Gastroesophageal sphincter (tissue), 4 donors: ENCODE results near the gene RAPGEF2. TPM values are rescaled to one million over a fixed set of nuclear protein-coding genes. Genes with fewer than 3 reads are reported as not detected.
"Not testable (repeated sequence)": the region's sequence is repeated elsewhere in the genome, so short reads cannot be mapped to it uniquely, and the experiment has no call there.

ENCODE experiments used
- ATAC-seq: fragments of 150-250 bp; one replicate; pipeline ENCODE4 v1.9.1; 2016; ENCODE audit warnings: mild to moderate bottlenecking, moderate library complexity
- H3K27ac ChIP-seq, 4 donors: fragments of 200-600 bp; sonication (generic) in 3 of 4; 1 replicate in 3 of 4; 2 replicates in 1 of 4; pipeline ENCODE4 v1.5.1; 2016 to 2019
- H3K27me3 ChIP-seq: fragments of 200-600 bp; sonication (generic); one replicate; pipeline ENCODE4 v1.5.1; 2019
- H3K36me3 ChIP-seq, 2 donors: fragments of 200-600 bp; sonication (generic); one replicate each; pipeline ENCODE4 v1.5.1; 2019; ENCODE audit warnings: control low read depth in 1 of 2
- H3K4me1 ChIP-seq, 3 donors: fragments of 200-600 bp; sonication (generic); 1 replicate in 2 of 3; 2 replicates in 1 of 3; pipeline ENCODE4 v1.5.1; 2016 to 2019; ENCODE audit warnings: control low read depth in 2 of 3
- H3K4me3 ChIP-seq, 2 donors: fragments of 200-600 bp; sonication (generic); one replicate each; pipeline ENCODE4 v1.5.1; 2019; ENCODE audit warnings: mild to moderate bottlenecking in 1 of 2, moderate library complexity in 1 of 2
- H3K9me3 ChIP-seq, 3 donors: fragments of 200-600 bp; sonication (generic); one replicate each; pipeline ENCODE4 v1.5.1; 2017 to 2019; ENCODE audit warnings: control low read depth in 2 of 3
- CTCF ChIP-seq, 4 experiments: fragments of 200-600 bp in 2 of 4; fragments of 450-650 bp in 2 of 4; sonication (generic) in 1 of 4; IDR thresholded peaks; one replicate each; pipeline ENCODE4 v1.5.1; 2017 to 2019; ENCODE audit warnings: antibody characterized with exemption in 4 of 4, mild to moderate bottlenecking in 2 of 4, moderate library complexity in 2 of 4
- EP300 ChIP-seq: sonication (generic); formaldehyde crosslinking; IDR thresholded peaks from one replicate; pipeline ENCODE4 v1.6.1; 2017; ENCODE audit warnings: antibody characterized with exemption, mild to moderate bottlenecking
- POLR2A ChIP-seq, 2 donors: fragments of 450-650 bp; IDR thresholded peaks; one replicate each; pipeline ENCODE4 v1.6.1; 2017; ENCODE audit warnings: antibody characterized with exemption in 2 of 2, mild to moderate bottlenecking in 2 of 2, moderate library complexity in 1 of 2
- POLR2AphosphoS5 ChIP-seq: sonication (generic); formaldehyde crosslinking; IDR thresholded peaks from one replicate; pipeline ENCODE4 v1.6.1; 2017; ENCODE audit warnings: antibody characterized with exemption
- WGBS, 2 donors: methylation state at CpG; one replicate each; pipeline ENCODE4 v1.1.5; 2018; ENCODE audit warnings: low coverage in 1 of 2; 5-methylcytosine and 5-hydroxymethylcytosine counted together
- total RNA-seq, 4 donors: library from RNA; depleted of rRNA; stranded (reverse); fragments of >200 nt; gene quantifications; one replicate each; pipeline ENCODE4 v1.1.0, GENCODE V29; 2016

The RAPGEF2 gene
- total RNA-seq, 4 donors from 2014 or later: 49.5 to 67.5 (median 60.9) TPM

GRCh38 chr4:159312236-159312635, 209.4 kb downstream of the RAPGEF2 start:
- Histone ChIP-seq H3K4me1 (no peaks in the 10 kb centered on the region), H3K9me3 (no peaks in the 10 kb centered on the region), H3K4me3 (no peak overlapping the region), H3K27ac (no peak overlapping the region), H3K36me3 (peaks cover 0 to 24% of the 10 kb centered on the region in 2 donors), H3K27me3 (no peaks in the 10 kb centered on the region)
- no peak for ATAC-seq
- TF ChIP-seq POLR2AphosphoS5 (no peak), POLR2A (IDR thresholded peaks at IDR 0.05) (no peak), CTCF (IDR thresholded peaks at IDR 0.05) (no peak), EP300 (no peak)

GRCh38 chr4:159315879-159316278, 213.0 kb downstream of the RAPGEF2 start:
- TF ChIP-seq CTCF (IDR thresholded peaks at IDR 0.05): peak in 1 of 4 experiments; percentile 16
- H3K4me1 ChIP-seq, H3K9me3 ChIP-seq, ATAC-seq, H3K4me3 ChIP-seq, H3K27ac ChIP-seq, H3K27me3 ChIP-seq: not testable (repeated sequence)
- peaks cover 0 to 26% of the 10 kb centered on the region in 2 donors for H3K36me3 ChIP-seq
- WGBS, 2 donors: 77 to 90% methylated on average over 5 to 12 of the region's 12 CpGs

DNA sequence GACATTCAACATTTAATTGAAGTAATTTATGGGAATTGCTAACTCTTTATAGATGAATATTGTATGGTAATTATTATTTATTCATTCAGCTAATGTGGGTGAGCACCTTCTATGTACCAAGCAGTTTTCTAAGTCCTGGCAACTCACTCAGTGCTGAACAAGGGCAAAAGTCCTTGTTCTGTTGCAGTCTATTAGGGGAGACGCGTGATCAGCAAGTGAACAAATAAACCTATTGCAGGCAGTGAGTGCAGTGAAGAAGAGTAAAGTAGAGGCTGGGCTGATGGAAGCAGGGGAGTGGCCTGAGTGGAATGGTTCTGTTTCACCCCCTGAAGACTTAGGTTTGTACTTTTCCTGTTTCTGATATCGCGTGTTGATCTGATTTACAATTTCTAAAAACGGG, 214.3 kb downstream of the RAPGEF2 start:
- H3K4me3 ChIP-seq: no peak overlapping the region
- no peak overlapping the region for H3K27ac ChIP-seq
- no peaks in the 10 kb centered on the region for H3K9me3 ChIP-seq
- no peaks in the 10 kb centered on the region for H3K27me3 ChIP-seq
- H3K4me1 ChIP-seq: no peaks in the 10 kb centered on the region
- no peak for ATAC-seq
- TF ChIP-seq CTCF (IDR thresholded peaks at IDR 0.05) (no peak), POLR2AphosphoS5 (no peak), EP300 (no peak), POLR2A (IDR thresholded peaks at IDR 0.05) (no peak)
- H3K36me3 ChIP-seq: peaks cover 0 to 30% of the 10 kb centered on the region in 2 donors
- 86 to 98% methylated on average over 5 of the region's 5 CpGs for WGBS, 2 donors

DNA sequence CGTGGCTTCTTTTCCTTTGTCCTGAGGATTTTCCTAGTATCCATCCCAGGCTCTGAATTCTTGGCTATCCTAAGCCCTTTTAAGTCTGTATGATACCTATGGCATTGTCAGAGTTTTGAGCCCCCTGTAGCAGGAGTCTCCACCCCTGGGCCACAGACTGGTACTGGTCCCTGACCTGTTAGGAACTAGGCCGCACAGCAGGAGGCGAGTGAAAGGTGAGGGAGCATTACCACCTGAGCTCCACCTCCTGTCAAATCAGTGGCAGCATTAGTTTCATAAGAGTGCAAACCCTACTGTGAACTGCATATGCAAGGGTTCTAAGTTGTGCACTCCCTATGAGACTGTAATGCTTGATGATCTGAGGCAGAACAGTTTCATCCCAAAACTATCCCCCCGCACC, 216.1 kb downstream of the RAPGEF2 start:
- Histone ChIP-seq H3K4me1 (no peaks in the 10 kb centered on the region), H3K27ac (no peak overlapping the region), H3K9me3 (no peaks in the 10 kb centered on the region), H3K36me3 (peaks cover 0 to 48% of the 10 kb centered on the region in 2 donors), H3K4me3 (no peak overlapping the region), H3K27me3 (no peaks in the 10 kb centered on the region)
- TF ChIP-seq EP300: no peak
- TF ChIP-seq POLR2AphosphoS5: no peak
- no peak for TF ChIP-seq POLR2A (IDR thresholded peaks at IDR 0.05)
- no peak for TF ChIP-seq CTCF (IDR thresholded peaks at IDR 0.05)
- ATAC-seq: no peak
- WGBS, 2 donors: 89 to 93% methylated on average over 1 to 2 of the region's 4 CpGs

GRCh38 chr4:159326480-159326879, 223.6 kb downstream of the RAPGEF2 start:
- ATAC-seq: no peak
- Histone ChIP-seq H3K36me3 (peaks cover 0 to 45% of the 10 kb centered on the region in 2 donors), H3K4me3 (no peak overlapping the region), H3K27ac (no peak overlapping the region), H3K9me3 (no peaks in the 10 kb centered on the region), H3K4me1 (no peaks in the 10 kb centered on the region), H3K27me3 (no peaks in the 10 kb centered on the region)
- no peak for TF ChIP-seq POLR2A (IDR thresholded peaks at IDR 0.05)
- TF ChIP-seq POLR2AphosphoS5: no peak
- no peak for TF ChIP-seq CTCF (IDR thresholded peaks at IDR 0.05)
- TF ChIP-seq EP300: no peak
